ENCODE data around the gene EML1. TPM values are rescaled to one million over a fixed set of nuclear protein-coding genes. Genes with fewer than 3 reads are reported as not detected.

The EML1 gene
- total and polyA plus RNA-seq, 2 of the 13 experiments (the other 11 are each of a cell fraction or from before 2014, with no cell fraction given): 0.59 to 1.7 TPM

- no peak for TF ChIP-seq POGK (CRISPR knock-in tag; conservative IDR thresholded peaks at IDR 0.05)
- TF ChIP-seq ZNF574 (CRISPR knock-in tag; IDR thresholded peaks at IDR 0.05): no peak
- TF ChIP-seq MIXL1 (CRISPR knock-in tag; IDR thresholded peaks at IDR 0.05): no peak
- no peak for TF ChIP-seq GATAD1 (CRISPR knock-in tag; IDR thresholded peaks at IDR 0.05)
- TF ChIP-seq ZNF777 (CRISPR knock-in tag; IDR thresholded peaks at IDR 0.05): no peak
- TF ChIP-seq ZKSCAN5 (CRISPR knock-in tag; IDR thresholded peaks at IDR 0.05): no peak
Measured at GRCh38 chr14:99797231-99797630, 4.0 kb downstream of the EML1 start (continued).

GRCh38 chr14:99800781-99801180 lies 7.6 kb downstream of the EML1 start:
- H2AFZ ChIP-seq (ENCODE audit: low read length): no peak overlapping the region
- H3K36me3 ChIP-seq (replicated peaks in 1 of 2; ENCODE audit: control insufficient read depth in 1 of 2, insufficient read depth in 2 of 2, low read length in 2 of 2): no peaks in the 10 kb centered on the region
- no peaks in the 10 kb centered on the region for H3K79me2 ChIP-seq (ENCODE audit: insufficient read depth, low read length)
- H3K27ac ChIP-seq (ENCODE audit: extremely low read length, insufficient read depth, low read length): no peak overlapping the region
- H3K4me2 ChIP-seq (ENCODE audit: low read depth, low read length): no peak overlapping the region
- intact Hi-C loops (cut with micrococcal nuclease; ENCODE audit: unreplicated experiment) (no loop called here), in situ Hi-C loops (cut with HindIII; ENCODE audit: extremely low pct_ligation_motif_present, low pct_unique_long_range_greater_than_20kb) (no loop called here)
- 47% methylated on average over 5 of the region's 5 CpGs for WGBS (ENCODE audit: low lambda C conversion rate)
- ChIA-PET CTCF (ENCODE audit: low intra/inter-chr PET ratio, low total read pairs) (no interaction called here), POLR2A (no interaction called here)
- no peak for FAIRE-seq
- H3K27me3 ChIP-seq (ENCODE audit: control insufficient read depth in 1 of 2, insufficient read depth in 2 of 2, low read length in 2 of 2): peaks cover 0 to 3% of the 10 kb centered on the region in 2 experiments; a peak in 1 of 5 replicates
- no peak overlapping the region for H3K9ac ChIP-seq (ENCODE audit: insufficient read depth, low read depth, low read length)
- DNase-seq (ENCODE audit: low spot score): no peak
- no peak overlapping the region for H3K4me3 ChIP-seq (replicated peaks in 1 of 3; ENCODE audit: insufficient read depth in 1 of 3, low read depth in 2 of 3, low read length in 3 of 3)
- no peaks in the 10 kb centered on the region for H3K4me1 ChIP-seq (ENCODE audit: insufficient read depth, low read length)
- TF ChIP-seq MEIS1 (CRISPR knock-in tag; IDR thresholded peaks at IDR 0.05; ENCODE audit: borderline replicate concordance) (no peak), ZNF644 (CRISPR knock-in tag; IDR thresholded peaks at IDR 0.05; ENCODE audit: low read depth) (no peak), ATF7 (IDR thresholded peaks at IDR 0.05) (no peak), ATF7 (CRISPR knock-in tag; IDR thresholded peaks at IDR 0.05) (no peak), ZNF883 (CRISPR knock-in tag; IDR thresholded peaks at IDR 0.05; ENCODE audit: not compliant biosample characterization) (no peak), JUND (CRISPR knock-in tag; IDR thresholded peaks at IDR 0.05) (no peak), NKX3-1 (CRISPR knock-in tag; IDR thresholded peaks at IDR 0.05) (no peak), ZSCAN21 (CRISPR knock-in tag; IDR thresholded peaks at IDR 0.05; ENCODE audit: borderline replicate concordance) (no peak), ZBTB34 (CRISPR knock-in tag; IDR thresholded peaks at IDR 0.05) (no peak), FOSL2 (CRISPR knock-in tag; IDR thresholded peaks at IDR 0.05) (no peak), ZNF784 (CRISPR knock-in tag; IDR thresholded peaks at IDR 0.05; ENCODE audit: borderline replicate concordance) (no peak), ARID2 (CRISPR knock-in tag; IDR thresholded peaks at IDR 0.05; ENCODE audit: borderline replicate concordance) (no peak)
- H4K20me1 ChIP-seq (ENCODE audit: insufficient read depth, low read length): no peaks in the 10 kb centered on the region
- no TSS peak for BruUV-seq (replicated peaks)
- H3K9me3 ChIP-seq (ENCODE audit: low read length): no peaks in the 10 kb centered on the region
- no peak for ATAC-seq
